ENCODE measurements around the gene MYL6. TPM values are rescaled to one million over a fixed set of nuclear protein-coding genes. Genes with fewer than 3 reads are reported as not detected.

The MYL6 gene
- total and polyA plus RNA-seq, 9 of the 15 experiments (the other 6 are each of a cell fraction or from before 2014, with no cell fraction given), result 557 to 1,664 (median 958) TPM

GRCh38 chr12:56157201-56158028 is 744 bp upstream of the MYL6 start (continued):
- TF ChIP-seq, protein P1, sequence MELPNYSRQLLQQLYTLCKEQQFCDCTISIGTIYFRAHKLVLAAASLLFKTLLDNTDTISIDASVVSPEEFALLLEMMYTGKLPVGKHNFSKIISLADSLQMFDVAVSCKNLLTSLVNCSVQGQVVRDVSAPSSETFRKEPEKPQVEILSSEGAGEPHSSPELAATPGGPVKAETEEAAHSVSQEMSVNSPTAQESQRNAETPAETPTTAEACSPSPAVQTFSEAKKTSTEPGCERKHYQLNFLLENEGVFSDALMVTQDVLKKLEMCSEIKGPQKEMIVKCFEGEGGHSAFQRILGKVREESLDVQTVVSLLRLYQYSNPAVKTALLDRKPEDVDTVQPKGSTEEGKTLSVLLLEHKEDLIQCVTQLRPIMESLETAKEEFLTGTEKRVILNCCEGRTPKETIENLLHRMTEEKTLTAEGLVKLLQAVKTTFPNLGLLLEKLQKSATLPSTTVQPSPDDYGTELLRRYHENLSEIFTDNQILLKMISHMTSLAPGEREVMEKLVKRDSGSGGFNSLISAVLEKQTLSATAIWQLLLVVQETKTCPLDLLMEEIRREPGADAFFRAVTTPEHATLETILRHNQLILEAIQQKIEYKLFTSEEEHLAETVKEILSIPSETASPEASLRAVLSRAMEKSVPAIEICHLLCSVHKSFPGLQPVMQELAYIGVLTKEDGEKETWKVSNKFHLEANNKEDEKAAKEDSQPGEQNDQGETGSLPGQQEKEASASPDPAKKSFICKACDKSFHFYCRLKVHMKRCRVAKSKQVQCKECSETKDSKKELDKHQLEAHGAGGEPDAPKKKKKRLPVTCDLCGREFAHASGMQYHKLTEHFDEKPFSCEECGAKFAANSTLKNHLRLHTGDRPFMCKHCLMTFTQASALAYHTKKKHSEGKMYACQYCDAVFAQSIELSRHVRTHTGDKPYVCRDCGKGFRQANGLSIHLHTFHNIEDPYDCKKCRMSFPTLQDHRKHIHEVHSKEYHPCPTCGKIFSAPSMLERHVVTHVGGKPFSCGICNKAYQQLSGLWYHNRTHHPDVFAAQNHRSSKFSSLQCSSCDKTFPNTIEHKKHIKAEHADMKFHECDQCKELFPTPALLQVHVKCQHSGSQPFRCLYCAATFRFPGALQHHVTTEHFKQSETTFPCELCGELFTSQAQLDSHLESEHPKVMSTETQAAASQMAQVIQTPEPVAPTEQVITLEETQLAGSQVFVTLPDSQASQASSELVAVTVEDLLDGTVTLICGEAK (IDR thresholded peaks at IDR 0.05), result no peak
- TF ChIP-seq, protein P1 (CRISPR knock-in tag; IDR thresholded peaks at IDR 0.05), result no peak
- TF ChIP-seq JUN (IDR thresholded peaks at IDR 0.05; ENCODE audit: borderline replicate concordance, low read depth, low read length), result no peak
- no peak for TF ChIP-seq JUN (CRISPR knock-in tag; IDR thresholded peaks at IDR 0.05; ENCODE audit: borderline replicate concordance)
- TF ChIP-seq SMARCB1 (IDR thresholded peaks at IDR 0.05; ENCODE audit: insufficient read length, low read depth), result no peak
- no peak for TF ChIP-seq ZNF668 (CRISPR knock-in tag; IDR thresholded peaks at IDR 0.05)
- TF ChIP-seq, protein P2, sequence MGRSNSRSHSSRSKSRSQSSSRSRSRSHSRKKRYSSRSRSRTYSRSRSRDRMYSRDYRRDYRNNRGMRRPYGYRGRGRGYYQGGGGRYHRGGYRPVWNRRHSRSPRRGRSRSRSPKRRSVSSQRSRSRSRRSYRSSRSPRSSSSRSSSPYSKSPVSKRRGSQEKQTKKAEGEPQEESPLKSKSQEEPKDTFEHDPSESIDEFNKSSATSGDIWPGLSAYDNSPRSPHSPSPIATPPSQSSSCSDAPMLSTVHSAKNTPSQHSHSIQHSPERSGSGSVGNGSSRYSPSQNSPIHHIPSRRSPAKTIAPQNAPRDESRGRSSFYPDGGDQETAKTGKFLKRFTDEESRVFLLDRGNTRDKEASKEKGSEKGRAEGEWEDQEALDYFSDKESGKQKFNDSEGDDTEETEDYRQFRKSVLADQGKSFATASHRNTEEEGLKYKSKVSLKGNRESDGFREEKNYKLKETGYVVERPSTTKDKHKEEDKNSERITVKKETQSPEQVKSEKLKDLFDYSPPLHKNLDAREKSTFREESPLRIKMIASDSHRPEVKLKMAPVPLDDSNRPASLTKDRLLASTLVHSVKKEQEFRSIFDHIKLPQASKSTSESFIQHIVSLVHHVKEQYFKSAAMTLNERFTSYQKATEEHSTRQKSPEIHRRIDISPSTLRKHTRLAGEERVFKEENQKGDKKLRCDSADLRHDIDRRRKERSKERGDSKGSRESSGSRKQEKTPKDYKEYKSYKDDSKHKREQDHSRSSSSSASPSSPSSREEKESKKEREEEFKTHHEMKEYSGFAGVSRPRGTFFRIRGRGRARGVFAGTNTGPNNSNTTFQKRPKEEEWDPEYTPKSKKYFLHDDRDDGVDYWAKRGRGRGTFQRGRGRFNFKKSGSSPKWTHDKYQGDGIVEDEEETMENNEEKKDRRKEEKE (IDR thresholded peaks at IDR 0.05; ENCODE audit: borderline replicate concordance in 1 of 2, control insufficient read depth in 1 of 2, low read depth in 2 of 2, low read length in 1 of 2), result no peak
- TF ChIP-seq MTA3 (IDR thresholded peaks at IDR 0.05; ENCODE audit: borderline replicate concordance), result peak; percentile 13; the same call in 1 of the 2 replicates
- no peak for TF ChIP-seq ZC3H11A (IDR thresholded peaks at IDR 0.05; ENCODE audit: low read depth, low read length)
- TF ChIP-seq GATAD2B (IDR thresholded peaks at IDR 0.05; ENCODE audit: borderline replicate concordance), result no peak
- TF ChIP-seq, protein P3, sequence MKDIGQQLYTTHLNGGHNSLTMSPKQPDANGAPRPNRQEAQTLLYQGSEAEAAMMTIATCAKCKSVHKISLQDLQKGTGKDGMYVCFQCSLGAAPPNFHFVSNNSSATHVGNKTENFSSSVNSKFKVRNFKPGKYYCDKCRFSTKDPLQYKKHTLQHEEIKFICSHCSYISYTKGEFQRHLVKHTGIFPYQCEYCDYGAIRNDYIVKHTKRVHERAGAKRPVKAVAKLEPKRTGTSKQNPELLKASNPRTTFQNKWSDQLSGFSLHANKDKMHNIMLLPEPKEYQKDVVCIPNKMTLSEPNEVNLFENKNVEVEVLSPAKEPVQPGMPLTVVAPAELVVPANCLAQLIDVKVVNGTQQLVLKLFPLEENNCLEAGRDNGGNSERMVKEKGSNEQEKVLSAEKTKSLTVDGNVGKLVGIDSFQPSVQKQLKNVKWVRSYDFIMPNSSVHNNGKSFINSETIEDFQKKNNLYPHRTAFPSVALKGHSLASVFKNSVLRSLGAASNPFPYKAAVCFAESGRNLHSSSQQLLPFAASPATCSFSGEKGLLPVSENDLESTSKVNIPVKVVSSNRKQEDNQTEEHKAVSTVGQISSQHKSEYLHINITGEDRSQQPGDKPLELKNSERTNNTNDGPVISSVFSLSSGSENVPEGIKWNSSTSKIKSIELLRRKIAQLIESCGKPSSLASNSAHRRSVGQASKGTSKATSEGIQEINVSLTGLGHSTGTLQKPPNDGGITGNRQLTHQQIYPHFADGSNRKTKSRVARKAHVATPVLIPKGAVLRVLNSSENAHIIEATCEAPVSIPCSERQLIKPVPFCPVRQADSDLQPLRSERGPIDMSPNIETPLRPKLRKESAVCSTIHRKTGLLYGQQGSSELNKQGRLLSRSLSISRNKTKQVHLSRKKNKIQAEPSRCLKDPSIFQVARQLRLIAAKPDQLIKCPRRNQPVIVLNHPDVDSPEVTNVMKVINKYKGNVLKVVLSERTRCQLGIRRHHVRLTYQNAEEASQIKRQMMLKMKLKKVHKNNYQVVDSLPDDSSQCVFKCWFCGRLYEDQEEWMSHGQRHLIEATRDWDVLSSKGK (CRISPR knock-in tag; IDR thresholded peaks at IDR 0.05), result no peak

Data from K562 (cell line).